ENCODE results near the gene CYP4Z1.
"Not testable (repeated sequence)": the region's sequence is repeated elsewhere in the genome, so short reads cannot be mapped to it uniquely, and the experiment has no call there.

CYP4Z1 gene, protein sequence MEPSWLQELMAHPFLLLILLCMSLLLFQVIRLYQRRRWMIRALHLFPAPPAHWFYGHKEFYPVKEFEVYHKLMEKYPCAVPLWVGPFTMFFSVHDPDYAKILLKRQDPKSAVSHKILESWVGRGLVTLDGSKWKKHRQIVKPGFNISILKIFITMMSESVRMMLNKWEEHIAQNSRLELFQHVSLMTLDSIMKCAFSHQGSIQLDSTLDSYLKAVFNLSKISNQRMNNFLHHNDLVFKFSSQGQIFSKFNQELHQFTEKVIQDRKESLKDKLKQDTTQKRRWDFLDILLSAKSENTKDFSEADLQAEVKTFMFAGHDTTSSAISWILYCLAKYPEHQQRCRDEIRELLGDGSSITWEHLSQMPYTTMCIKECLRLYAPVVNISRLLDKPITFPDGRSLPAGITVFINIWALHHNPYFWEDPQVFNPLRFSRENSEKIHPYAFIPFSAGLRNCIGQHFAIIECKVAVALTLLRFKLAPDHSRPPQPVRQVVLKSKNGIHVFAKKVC

GRCh38 chr1:47067097-47067594, at the start of gene CYP4Z1:
Gene CYP4Z1 (plus strand): TSS chr1:47067231. CDS start chr1:47067491, 260 bp downstream.
- Mint-ChIP-seq H3K27ac (no peak within 1 kb of the TSS), H3K9me3 (no peaks in the 10 kb centered on the region), H3K27me3 (peaks cover 8% of the 10 kb centered on the region), H3K36me3 (ENCODE audit: low read depth) (no peaks in the 10 kb centered on the region), H3K4me1 (no peaks in the 10 kb centered on the region), H3K4me3 (no peak within 1 kb of the TSS)
- DNase-seq (no peak), ATAC-seq (no peak)

DNA sequence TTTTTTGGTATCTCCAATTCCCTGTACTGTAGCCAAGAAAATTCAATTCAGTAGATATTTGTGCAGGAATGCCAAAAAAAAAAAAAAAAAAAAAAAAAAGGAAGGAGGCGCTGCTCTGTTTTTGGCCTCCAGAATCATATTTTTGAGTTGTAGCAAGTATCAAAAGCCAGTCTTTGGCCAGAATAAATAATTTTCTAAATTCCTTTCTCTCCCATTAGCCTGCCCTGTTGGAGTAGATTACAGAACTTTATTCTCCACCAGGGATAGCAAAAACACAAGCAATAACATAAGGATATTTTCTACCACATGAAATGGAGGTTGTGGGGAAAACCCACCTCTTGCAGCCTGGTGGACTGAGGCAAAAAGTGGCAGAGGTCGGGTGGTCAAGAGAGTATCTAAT, 46.0 kb upstream of the CYP4Z1 start:
- peaks cover 2% of the 10 kb centered on the region for H3K4me1 Mint-ChIP-seq
- H3K36me3 Mint-ChIP-seq (ENCODE audit: low read depth): no peaks in the 10 kb centered on the region
- no peak overlapping the region for H3K27ac Mint-ChIP-seq
- H3K27me3 Mint-ChIP-seq: peaks cover 38% of the 10 kb centered on the region
- H3K4me3 Mint-ChIP-seq: no peak overlapping the region
- ATAC-seq: no peak
- DNase-seq: no peak
- H3K9me3 Mint-ChIP-seq: no peaks in the 10 kb centered on the region

DNA sequence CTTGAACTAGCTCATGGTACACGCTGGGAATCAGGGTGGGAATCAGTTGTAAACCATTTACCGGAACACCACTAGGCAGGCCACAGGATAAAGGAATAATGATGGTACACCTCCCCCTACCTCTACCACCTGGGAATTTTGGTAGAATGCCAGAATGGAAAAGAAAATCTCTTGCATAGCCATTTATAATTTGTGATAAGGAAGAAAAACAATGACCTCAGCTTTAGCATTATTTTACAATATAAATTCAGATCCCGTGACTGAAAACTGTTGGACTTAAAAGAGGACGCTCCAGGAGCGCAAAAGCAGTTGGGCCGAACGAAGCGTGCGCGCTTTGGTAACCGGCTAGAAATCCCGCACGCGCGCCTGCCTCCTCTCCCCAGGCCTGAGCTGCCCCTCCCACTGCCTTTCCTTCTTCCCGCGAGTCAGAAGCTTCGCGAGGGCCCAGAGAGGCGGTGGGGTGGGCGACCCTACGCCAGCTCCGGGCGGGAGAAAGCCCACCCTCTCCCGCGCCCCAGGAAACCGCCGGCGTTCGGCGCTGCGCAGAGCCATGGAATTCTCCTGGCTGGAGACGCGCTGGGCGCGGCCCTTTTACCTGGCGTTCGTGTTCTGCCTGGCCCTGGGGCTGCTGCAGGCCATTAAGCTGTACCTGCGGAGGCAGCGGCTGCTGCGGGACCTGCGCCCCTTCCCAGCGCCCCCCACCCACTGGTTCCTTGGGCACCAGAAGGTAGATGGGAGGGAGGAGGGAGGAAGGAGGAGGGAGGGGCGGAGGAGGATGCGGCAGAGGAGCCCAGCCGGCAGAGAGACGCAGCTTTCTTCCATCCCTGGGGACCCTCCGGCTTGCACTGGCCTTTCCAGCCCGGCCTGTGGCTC, 43.5 kb upstream of the CYP4Z1 start, which contains the start of gene CYP4X1:
Gene CYP4X1 (plus strand): TSS at position 402 of the 873 bp plus-strand sequence. CDS start 149 bp downstream, at position 551.
- no peak for DNase-seq

DNA sequence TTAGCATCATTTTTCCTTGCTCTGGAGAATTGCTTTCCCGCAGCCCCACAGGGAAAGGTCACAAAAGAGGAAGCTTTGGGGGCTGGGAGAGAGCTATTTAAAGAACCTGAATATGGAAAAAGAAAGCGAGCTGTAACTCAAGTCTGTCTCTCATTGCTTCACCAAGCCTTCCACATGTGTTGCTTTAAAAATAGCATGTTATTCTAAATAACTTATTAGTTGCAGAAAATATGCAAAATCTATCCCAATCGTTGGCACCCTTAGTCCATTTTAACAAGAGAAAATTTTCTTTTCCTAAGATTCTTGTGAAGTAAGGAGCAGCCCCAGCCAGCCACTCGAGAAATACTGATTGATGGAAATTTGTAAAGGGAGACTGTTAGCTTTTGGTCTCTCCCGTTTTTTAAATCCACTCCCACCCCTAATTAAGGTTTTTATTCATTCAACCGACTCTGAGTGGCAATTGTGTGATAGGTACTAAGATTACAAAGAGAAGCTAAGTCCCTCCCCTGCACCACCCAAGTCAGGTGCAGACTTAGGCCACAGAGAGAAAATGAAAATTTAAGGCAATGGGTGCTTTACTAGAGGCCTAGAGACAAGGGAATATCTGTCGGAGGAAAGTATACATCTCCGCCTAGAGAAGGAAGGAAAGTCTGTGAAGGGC, 42.8 kb upstream of the CYP4Z1 start:
- Mint-ChIP-seq H3K27ac (no peak overlapping the region), H3K9me3 (no peaks in the 10 kb centered on the region), H3K27me3 (peaks cover 35% of the 10 kb centered on the region), H3K4me3 (no peak overlapping the region), H3K36me3 (ENCODE audit: low read depth) (no peaks in the 10 kb centered on the region), H3K4me1 (peaks cover 2% of the 10 kb centered on the region)
- DNase-seq (no peak), ATAC-seq (no peak)

More for the DNA sequence above, 43.5 kb upstream of the CYP4Z1 start, which contains the start of gene CYP4X1:
- no peaks in the 10 kb centered on the region for H3K36me3 Mint-ChIP-seq (ENCODE audit: low read depth)
- peaks cover 2% of the 10 kb centered on the region for H3K4me1 Mint-ChIP-seq
- H3K4me3 Mint-ChIP-seq: no peak within 1 kb of the TSS
- no peak for ATAC-seq
- no peak within 1 kb of the TSS for H3K27ac Mint-ChIP-seq
- peaks cover 35% of the 10 kb centered on the region for H3K27me3 Mint-ChIP-seq
- no peaks in the 10 kb centered on the region for H3K9me3 Mint-ChIP-seq

DNA sequence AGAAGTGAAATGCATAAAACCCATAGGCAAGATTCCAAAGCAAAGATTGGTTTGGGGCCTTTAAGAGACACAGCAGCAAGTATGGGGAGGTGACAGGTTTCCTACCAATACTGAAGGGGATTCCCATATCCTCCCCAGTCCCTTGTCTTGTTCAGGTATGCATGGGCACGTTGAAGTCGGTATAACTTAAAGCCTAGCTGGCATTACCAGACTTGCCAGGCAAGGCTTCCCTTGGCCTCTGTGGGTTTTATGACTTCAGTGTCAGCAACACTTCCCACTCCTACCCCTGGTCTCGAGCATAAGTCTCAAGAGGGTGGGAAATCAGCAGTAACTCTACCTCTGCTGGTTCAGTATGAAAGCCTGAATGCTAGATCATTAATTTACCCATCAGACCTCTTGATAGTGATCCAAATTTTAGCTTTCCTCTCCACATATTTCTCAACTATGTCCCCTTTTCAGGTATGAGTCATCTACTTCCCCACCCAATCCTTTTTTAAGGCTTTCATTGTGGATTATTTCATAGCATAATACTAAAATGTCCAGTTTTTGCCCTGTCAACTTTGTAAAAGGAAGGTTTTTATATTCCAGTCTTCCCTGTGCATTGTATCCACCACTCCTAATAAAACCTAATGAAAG, 36.7 kb upstream of the CYP4Z1 start:
- Mint-ChIP-seq H3K27ac (no peak overlapping the region), H3K4me3 (no peak overlapping the region), H3K4me1 (no peaks in the 10 kb centered on the region), H3K27me3 (peaks cover 16% of the 10 kb centered on the region), H3K36me3 (ENCODE audit: low read depth) (no peaks in the 10 kb centered on the region), H3K9me3 (no peaks in the 10 kb centered on the region)
- DNase-seq (no peak), ATAC-seq (no peak)

- H3K4me3 Mint-ChIP-seq: no peak overlapping the region
- peaks cover 17% of the 10 kb centered on the region for H3K27me3 Mint-ChIP-seq
- no peaks in the 10 kb centered on the region for H3K4me1 Mint-ChIP-seq
- ATAC-seq (no peak), DNase-seq (no peak)
- no peaks in the 10 kb centered on the region for H3K36me3 Mint-ChIP-seq (ENCODE audit: low read depth)
- no peaks in the 10 kb centered on the region for H3K9me3 Mint-ChIP-seq
- H3K27ac Mint-ChIP-seq: no peak overlapping the region
Observed at GRCh38 chr1:47031059-47031458, 36.0 kb upstream of the CYP4Z1 start.

DNA sequence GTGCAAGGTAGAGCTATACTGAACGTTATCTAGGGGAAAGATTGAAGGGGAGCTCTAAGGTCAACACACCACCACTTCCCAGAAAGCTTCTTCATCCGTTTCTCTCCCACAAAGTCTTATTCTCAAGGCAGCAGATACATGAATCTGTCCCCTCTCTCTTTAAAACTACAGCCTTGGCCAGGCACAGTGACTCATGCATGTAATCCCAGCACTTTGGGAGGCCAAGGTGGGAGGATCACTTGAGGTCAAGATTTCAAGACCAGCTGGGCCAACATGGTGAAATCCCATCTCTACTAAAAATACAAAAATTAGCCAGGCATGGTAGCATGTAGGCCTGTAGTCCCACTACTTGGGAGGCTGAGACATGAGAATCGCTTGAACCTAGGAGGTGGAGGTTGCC, 35.4 kb upstream of the CYP4Z1 start:
- Mint-ChIP-seq H3K27ac (no peak overlapping the region), H3K27me3 (peaks cover 17% of the 10 kb centered on the region), H3K4me1 (no peaks in the 10 kb centered on the region), H3K36me3 (ENCODE audit: low read depth) (no peaks in the 10 kb centered on the region), H3K9me3 (no peaks in the 10 kb centered on the region), H3K4me3 (no peak overlapping the region)
- no peak for ATAC-seq
- DNase-seq: no peak

DNA sequence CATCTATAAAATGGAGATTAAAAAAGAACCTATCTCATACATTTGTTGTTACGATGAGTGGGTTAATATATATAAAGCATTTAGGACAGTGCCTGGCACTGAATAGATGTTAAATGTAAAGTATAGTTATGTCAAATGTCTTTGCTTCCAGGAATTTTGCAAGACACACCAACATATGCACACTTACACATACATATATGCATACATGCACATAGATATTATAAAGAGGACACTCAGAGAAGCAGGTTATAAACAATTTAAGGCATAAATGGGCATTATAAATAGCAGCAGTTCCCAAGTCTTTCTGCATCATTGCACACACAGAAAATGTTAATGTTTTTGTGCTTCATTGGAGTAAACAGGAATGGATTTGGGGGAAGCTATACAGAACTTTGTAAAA, 30.3 kb upstream of the CYP4Z1 start:
- H3K27ac Mint-ChIP-seq: no peak overlapping the region
- H3K27me3 Mint-ChIP-seq: peaks cover 18% of the 10 kb centered on the region
- H3K4me3 Mint-ChIP-seq: no peak overlapping the region
- DNase-seq (no peak), ATAC-seq (no peak)
- H3K9me3 Mint-ChIP-seq: no peaks in the 10 kb centered on the region
- no peaks in the 10 kb centered on the region for H3K36me3 Mint-ChIP-seq (ENCODE audit: low read depth)
- no peaks in the 10 kb centered on the region for H3K4me1 Mint-ChIP-seq

DNA sequence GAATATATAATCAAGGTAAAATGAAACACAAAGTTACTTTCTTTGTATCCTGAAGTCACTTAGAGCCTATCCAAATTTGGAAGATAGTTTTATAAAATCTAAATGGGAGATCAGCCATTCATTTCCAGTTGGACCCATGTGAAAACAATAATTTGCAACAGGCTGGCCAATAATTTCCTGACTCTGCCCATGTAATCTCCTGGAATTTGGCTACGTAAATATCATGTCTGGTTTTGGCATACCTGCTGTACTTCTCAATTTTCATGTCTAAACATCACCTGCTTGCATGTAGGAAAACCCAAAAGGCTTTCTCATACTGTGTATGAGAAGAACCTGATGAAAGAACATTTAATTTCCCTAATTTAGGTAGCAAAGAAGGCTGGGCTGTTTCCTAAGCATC, 7.7 kb upstream of the CYP4Z1 start:
- no peak for ATAC-seq
- Mint-ChIP-seq H3K27ac (no peak overlapping the region), H3K9me3 (peaks cover 4% of the 10 kb centered on the region)

GRCh38 chr1:47069080-47069479, 2.0 kb downstream of the CYP4Z1 start:
- H3K4me3 Mint-ChIP-seq; H3K27ac Mint-ChIP-seq; H3K27me3 Mint-ChIP-seq; ATAC-seq; H3K36me3 Mint-ChIP-seq (ENCODE audit: low read depth); H3K9me3 Mint-ChIP-seq; H3K4me1 Mint-ChIP-seq; DNase-seq: not testable (repeated sequence)

More for the DNA sequence above, 7.7 kb upstream of the CYP4Z1 start:
- Mint-ChIP-seq H3K27me3 (peaks cover 26% of the 10 kb centered on the region), H3K4me3 (no peak overlapping the region), H3K36me3 (ENCODE audit: low read depth) (no peaks in the 10 kb centered on the region), H3K4me1 (no peaks in the 10 kb centered on the region)
- no peak for DNase-seq

DNA sequence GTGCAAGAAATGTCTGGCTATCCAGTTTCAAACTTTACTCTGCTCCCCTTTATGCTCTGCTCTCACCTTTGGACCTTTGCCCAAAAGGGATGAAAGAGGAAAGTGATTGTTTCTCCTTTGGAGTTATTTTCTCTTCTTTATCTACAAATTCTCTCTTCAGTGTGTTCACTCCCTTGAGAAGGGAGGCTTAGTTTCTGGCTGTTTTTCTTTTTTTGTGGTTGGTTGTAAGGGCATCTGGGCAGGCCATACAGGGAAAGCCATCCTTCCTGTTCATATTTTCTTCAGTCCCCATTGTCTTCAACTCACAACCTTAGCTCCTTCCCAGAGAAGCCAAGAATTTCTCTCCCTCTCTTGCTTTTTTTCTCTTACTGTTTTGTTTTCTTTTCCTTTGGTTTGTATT, 2.5 kb downstream of the CYP4Z1 start:
- not testable (repeated sequence) for H3K27ac Mint-ChIP-seq; H3K27me3 Mint-ChIP-seq; H3K36me3 Mint-ChIP-seq (ENCODE audit: low read depth); H3K9me3 Mint-ChIP-seq; DNase-seq; H3K4me3 Mint-ChIP-seq; ATAC-seq; H3K4me1 Mint-ChIP-seq

DNA sequence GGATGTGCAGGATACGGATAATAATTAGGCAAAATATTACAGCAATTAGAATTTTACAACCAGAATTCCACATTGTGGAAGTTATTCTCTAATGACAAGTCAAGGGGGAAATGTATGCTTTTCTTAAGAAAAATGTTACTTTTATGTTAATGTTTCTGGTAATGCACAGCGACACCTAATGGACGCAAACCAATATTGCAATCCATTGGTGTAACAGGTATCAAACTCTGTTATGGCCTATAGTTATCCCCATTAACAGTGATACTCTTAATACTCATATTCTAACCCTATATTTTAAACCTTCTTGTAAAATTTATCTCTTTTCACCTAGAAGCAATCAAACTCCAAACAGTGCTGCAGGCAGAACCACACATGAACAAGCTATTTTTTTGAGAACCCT, 22.3 kb downstream of the CYP4Z1 start:
- not testable (repeated sequence) for H3K4me3 Mint-ChIP-seq; H3K27ac Mint-ChIP-seq; H3K27me3 Mint-ChIP-seq; H3K9me3 Mint-ChIP-seq; H3K4me1 Mint-ChIP-seq; ATAC-seq; H3K36me3 Mint-ChIP-seq (ENCODE audit: low read depth)
- DNase-seq: peak; percentile 28

DNA sequence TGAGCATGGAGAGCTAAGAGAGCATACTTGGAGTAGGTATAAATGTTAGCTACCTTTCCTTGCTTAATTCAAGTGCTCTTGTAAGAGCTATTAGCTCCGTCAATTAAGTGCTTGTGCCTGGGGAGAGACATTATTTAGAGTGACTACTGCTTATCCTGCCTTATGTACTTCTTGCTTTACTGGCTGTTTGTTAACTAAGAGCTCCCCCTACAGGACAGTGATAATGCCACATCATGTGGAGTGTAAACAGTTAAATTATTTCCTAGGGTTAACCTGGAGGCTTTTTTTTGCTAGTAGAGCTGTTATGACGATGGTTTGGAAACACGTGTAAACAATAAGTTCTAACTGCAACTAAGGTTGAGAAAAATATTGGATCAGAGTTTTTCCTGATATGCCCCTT, 24.4 kb downstream of the CYP4Z1 start:
- not testable (repeated sequence) for H3K4me1 Mint-ChIP-seq; H3K27ac Mint-ChIP-seq; H3K4me3 Mint-ChIP-seq; H3K9me3 Mint-ChIP-seq; DNase-seq; H3K27me3 Mint-ChIP-seq; H3K36me3 Mint-ChIP-seq (ENCODE audit: low read depth); ATAC-seq

GRCh38 chr1:47104816-47105215, 37.8 kb downstream of the CYP4Z1 start:
- H3K36me3 Mint-ChIP-seq (ENCODE audit: low read depth): no peaks in the 10 kb centered on the region

More at GRCh38 chr1:47104816-47105215, 37.8 kb downstream of the CYP4Z1 start:
- H3K27ac Mint-ChIP-seq: no peak overlapping the region
- peaks cover 6% of the 10 kb centered on the region for H3K27me3 Mint-ChIP-seq
- no peak overlapping the region for H3K4me3 Mint-ChIP-seq
- no peaks in the 10 kb centered on the region for H3K4me1 Mint-ChIP-seq
- DNase-seq (no peak), ATAC-seq (no peak)
- peaks cover 24% of the 10 kb centered on the region for H3K9me3 Mint-ChIP-seq
